PC-9 (cell line): ENCODE data around the gene MCC.

Source experiments
- CTCF ChIP-seq: fragments of 200-600 bp; sonication (generic); conservative IDR thresholded peaks from 2 replicates; pipeline ENCODE4 v1.6.1; 2017; ENCODE audit warnings: mixed run types, antibody characterized with exemption, mild to moderate bottlenecking, moderate library complexity
- EZH2 ChIP-seq: fragments of 200-600 bp; sonication (generic); IDR thresholded peaks from 2 replicates; pipeline ENCODE4 v1.8.0; 2017; ENCODE audit warnings: antibody characterized with exemption, low read depth

- TF ChIP-seq EZH2 (no peak), CTCF (no peak)
Observed at GRCh38 chr5:113058269-113058668, 430.0 kb downstream of the MCC start.
